ENCODE measurements around the gene RHBDL2. TPM values are rescaled to one million over a fixed set of nuclear protein-coding genes. Genes with fewer than 3 reads are reported as not detected.

RHBDL2 gene
- total RNA-seq, 1 experiment from 2014 or later, result 36.9 TPM

DNA sequence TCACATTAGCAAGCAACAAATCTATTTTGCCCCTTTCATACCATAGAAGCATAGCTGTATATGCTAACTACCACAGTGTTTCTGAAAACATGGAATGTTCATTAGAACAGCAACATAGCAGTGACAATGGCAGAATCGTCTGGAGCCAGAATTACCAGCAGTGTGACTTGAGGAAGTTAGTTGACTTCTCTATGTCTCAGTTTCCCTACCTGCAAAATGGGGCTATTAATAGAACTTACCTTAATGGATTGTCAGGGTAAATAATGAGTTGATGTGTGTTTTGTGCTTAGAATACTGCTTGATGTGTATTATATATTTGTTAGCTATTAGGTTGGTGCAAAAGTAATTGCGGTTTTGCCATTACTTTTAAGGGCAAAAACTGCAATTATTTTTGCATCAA lies 45.5 kb downstream of the RHBDL2 start:
- Histone ChIP-seq H3K27ac (no peak overlapping the region), H4K20me1 (ENCODE audit: insufficient read depth) (no peaks in the 10 kb centered on the region), H3F3A (ENCODE audit: insufficient read depth, low read depth) (no peaks in the 10 kb centered on the region), H3K4me2 (no peak overlapping the region), H3K4me3 (no peak overlapping the region), H3K79me2 (ENCODE audit: low read depth) (no peaks in the 10 kb centered on the region), H3K36me3 (ENCODE audit: low read depth) (no peaks in the 10 kb centered on the region), H2AFZ (no peak overlapping the region), H3K4me1 (replicated peaks; ENCODE audit: insufficient read depth) (no peaks in the 10 kb centered on the region), H3K27me3 (ENCODE audit: insufficient read depth, low read depth) (no peaks in the 10 kb centered on the region), H3K9me2 (ENCODE audit: insufficient read depth) (no peaks in the 10 kb centered on the region), H3K9me3 (ENCODE audit: insufficient read depth, low read depth) (no peaks in the 10 kb centered on the region)
- DNase-seq, result no peak
- ChIA-PET POLR2A (ENCODE audit: unreplicated experiment) (interaction anchor here (0.6 kb wide), 1 partner anchor 14 kb away, joined by 3 read pairs; no protein-coding TSS in a partner anchor), CTCF (interaction anchor here (1.0 kb wide), 1 partner anchor 68 kb away, joined by 6 read pairs; no protein-coding TSS in a partner anchor)
- intact Hi-C loops (cut with micrococcal nuclease; ENCODE audit: unreplicated experiment), result no loop called here
- TF ChIP-seq EZH2 (IDR thresholded peaks at IDR 0.05; ENCODE audit: low read depth) (no peak), CTCF (conservative IDR thresholded peaks at IDR 0.05) (no peak)
- no TSS peak for BruUV-seq (replicated peaks)

GRCh38 chr1:38892976-38893375 lies 48.7 kb downstream of the RHBDL2 start:
- ChIA-PET POLR2A (ENCODE audit: unreplicated experiment) (no interaction called here), CTCF (no interaction called here)
- H3F3A ChIP-seq (ENCODE audit: insufficient read depth, low read depth), result no peaks in the 10 kb centered on the region
- no peak for DNase-seq
- H3K4me2 ChIP-seq, result no peak overlapping the region
- no peak overlapping the region for H2AFZ ChIP-seq
- no peak overlapping the region for H3K4me3 ChIP-seq
- H3K9me3 ChIP-seq (ENCODE audit: insufficient read depth, low read depth), result no peaks in the 10 kb centered on the region
- intact Hi-C loops (cut with micrococcal nuclease; ENCODE audit: unreplicated experiment), result no loop called here
- H3K27ac ChIP-seq, result no peak overlapping the region
- H3K27me3 ChIP-seq (ENCODE audit: insufficient read depth, low read depth), result no peaks in the 10 kb centered on the region
- TF ChIP-seq EZH2 (IDR thresholded peaks at IDR 0.05; ENCODE audit: low read depth), result no peak
- no peak for TF ChIP-seq CTCF (conservative IDR thresholded peaks at IDR 0.05)
- H4K20me1 ChIP-seq (ENCODE audit: insufficient read depth), result no peaks in the 10 kb centered on the region
- BruUV-seq (replicated peaks), result no TSS peak
- no peaks in the 10 kb centered on the region for H3K36me3 ChIP-seq (ENCODE audit: low read depth)
- no peaks in the 10 kb centered on the region for H3K4me1 ChIP-seq (replicated peaks; ENCODE audit: insufficient read depth)
- H3K9me2 ChIP-seq (ENCODE audit: insufficient read depth), result no peaks in the 10 kb centered on the region; the same call in 1 of the 2 replicates
- H3K79me2 ChIP-seq (ENCODE audit: low read depth), result no peaks in the 10 kb centered on the region

DNA sequence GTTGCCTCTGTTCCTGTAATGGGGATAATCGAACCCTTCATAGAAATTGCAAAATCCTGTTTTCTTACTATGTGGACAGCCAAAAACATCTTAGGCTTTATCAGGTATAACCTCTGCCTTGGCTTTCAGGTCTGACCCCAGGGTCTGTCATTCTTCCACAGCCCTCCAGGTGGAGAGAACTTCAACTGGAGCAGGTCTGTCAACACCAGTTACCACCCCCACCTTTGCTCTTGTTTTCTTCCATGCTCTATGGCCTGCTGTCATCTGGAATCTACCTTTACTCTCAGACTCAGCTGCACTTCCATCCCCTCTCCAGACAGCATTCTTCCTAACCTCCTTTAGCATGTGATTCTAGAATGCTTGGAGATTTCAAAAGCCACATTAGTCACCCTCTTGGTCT lies 49.9 kb downstream of the RHBDL2 start:
- H3K27ac ChIP-seq, result no peak overlapping the region
- DNase-seq, result no peak
- no peaks in the 10 kb centered on the region for H4K20me1 ChIP-seq (ENCODE audit: insufficient read depth)
- no TSS peak for BruUV-seq (replicated peaks)
- H3K4me3 ChIP-seq, result no peak overlapping the region
- no peaks in the 10 kb centered on the region for H3K36me3 ChIP-seq (ENCODE audit: low read depth)
- CTCF ChIA-PET, result no interaction called here
- no peaks in the 10 kb centered on the region; the same call in 1 of the 2 replicates for H3K9me2 ChIP-seq (ENCODE audit: insufficient read depth)
- H3K9me3 ChIP-seq (ENCODE audit: insufficient read depth, low read depth), result no peaks in the 10 kb centered on the region
- POLR2A ChIA-PET (ENCODE audit: unreplicated experiment), result no interaction called here
- H3F3A ChIP-seq (ENCODE audit: insufficient read depth, low read depth), result no peaks in the 10 kb centered on the region
- no peaks in the 10 kb centered on the region for H3K4me1 ChIP-seq (replicated peaks; ENCODE audit: insufficient read depth)
- no peaks in the 10 kb centered on the region for H3K79me2 ChIP-seq (ENCODE audit: low read depth)
- TF ChIP-seq CTCF (conservative IDR thresholded peaks at IDR 0.05) (no peak), EZH2 (IDR thresholded peaks at IDR 0.05; ENCODE audit: low read depth) (no peak)
- no peak overlapping the region for H3K4me2 ChIP-seq
- H3K27me3 ChIP-seq (ENCODE audit: insufficient read depth, low read depth), result no peaks in the 10 kb centered on the region
- H2AFZ ChIP-seq, result no peak overlapping the region
- intact Hi-C loops (cut with micrococcal nuclease; ENCODE audit: unreplicated experiment), result no loop called here
